Right lobe of liver (tissue), 6 donors: ENCODE results near the gene TCF4. TPM values are rescaled to one million over a fixed set of nuclear protein-coding genes. Genes with fewer than 3 reads are reported as not detected.

Experiments used
- ATAC-seq, 4 donors: fragments of 200-7000 bp; cut with Tn5 transposase; one replicate each; pipeline ENCODE4 v1.9.1; 2020; ENCODE audit warnings: mild to moderate bottlenecking in 4 of 4, moderate library complexity in 4 of 4
- DNase-seq, 3 donors: peaks; one replicate each; pipeline ENCODE4 v3.0.0-alpha.2; 2020
- H3K27ac ChIP-seq, 3 donors: fragments of 200-600 bp; one replicate each; pipeline ENCODE4 v1.8.0; 2022
- H3K27me3 ChIP-seq, 2 donors: fragments of 200-600 bp; one replicate each; pipeline ENCODE4 v1.8.0; 2022
- H3K36me3 ChIP-seq, 4 donors: fragments of 200-600 bp; sonication (generic) in 1 of 4; one replicate each; pipeline versions ENCODE4 v1.5.1 to v1.8.0; 2017 to 2022; ENCODE audit warnings: control low read depth in 1 of 4
- H3K4me1 ChIP-seq, 4 donors: fragments of 200-600 bp; sonication (generic) in 1 of 4; one replicate each; pipeline versions ENCODE4 v1.5.1 to v1.8.0; 2017 to 2022; ENCODE audit warnings: control low read depth in 1 of 4
- H3K4me3 ChIP-seq, 3 donors: fragments of 200-600 bp; one replicate each; pipeline ENCODE4 v1.8.0; 2022
- H3K9me3 ChIP-seq, 4 donors: fragments of 200-600 bp; sonication (generic) in 1 of 4; one replicate each; pipeline versions ENCODE4 v1.5.1 to v1.8.0; 2017 to 2022; ENCODE audit warnings: control low read depth in 1 of 4
- CTCF ChIP-seq, 4 donors: fragments of 200-600 bp in 3 of 4; fragments of 450-650 bp in 1 of 4; IDR thresholded peaks; one replicate each; pipeline versions ENCODE4 v1.5.1 to v1.8.0; 2016 to 2022; ENCODE audit warnings: antibody characterized with exemption in 4 of 4, mild to moderate bottlenecking in 2 of 4
- POLR2A ChIP-seq: fragments of 450-650 bp; IDR thresholded peaks from one replicate; pipeline ENCODE4 v1.6.1; 2017; ENCODE audit warnings: antibody characterized with exemption, mild to moderate bottlenecking
- WGBS: methylation state at CpG from one replicate; pipeline ENCODE4 v1.1.6; 2018; ENCODE audit warnings: low coverage, low lambda C conversion rate; ENCODE audit not compliant: insufficient coverage; ENCODE audit errors: missing lambda C conversion rate; 5-methylcytosine and 5-hydroxymethylcytosine counted together
- intact Hi-C, 2 donors: fragments of 100-400 bp; cut with DNase I; formaldehyde crosslinking; loops; one replicate each; pipeline versions ENCODE4 v1.11.2 to v1.14.1; 2022
- total RNA-seq, 6 experiments: library from RNA; depleted of rRNA in 2 of 6; stranded (reverse); fragments of >200 nt in 2 of 6; fragmentation: NEBNext Ultra II Directional in 3 of 6; extraction: Animal tissue kit (Norgen Biotek cat#: 25700) in 3 of 6; gene quantifications; one replicate each; pipeline versions ENCODE4 v1.1.0 to v1.2.4, GENCODE V29; 2016 to 2023
- donor health status: DM: no; HTN: yes; CAD: no.
- donor health status: DM: no; HTN: no; CAD: no.
- donor health status: DM: no; HTN: no; CAD: no.
- donor health status: DM: no; HTN: yes; CAD: no.
- donor health status: DM: no; HTN: yes; CAD: no.

The TCF4 gene
- total RNA-seq, 6 experiments from 2014 or later = 8.1 to 19.5 (median 10.4) TPM

- H3K4me1 ChIP-seq = no peaks in the 10 kb centered on the region
- H3K36me3 ChIP-seq = no peaks in the 10 kb centered on the region
- H3K9me3 ChIP-seq = no peaks in the 10 kb centered on the region
- no peaks in the 10 kb centered on the region for H3K27me3 ChIP-seq
- WGBS = 70% methylated on average over 2 of the region's 2 CpGs
- peak in 2 of 4 donors; percentile 37 to 56 for ATAC-seq
- no peak overlapping the region for H3K4me3 ChIP-seq
- no peak for DNase-seq
- TF ChIP-seq POLR2A (no peak), CTCF (IDR thresholded peaks at IDR 0.05) (no peak)
- H3K27ac ChIP-seq = no peak overlapping the region
- intact Hi-C loops = no loop called here
These were observed 211.6 kb downstream of the TCF4 start for GRCh38 chr18:55376387-55376786.

GRCh38 chr18:55375930-55376329 lies 212.1 kb downstream of the TCF4 start:
- H3K9me3 ChIP-seq = no peaks in the 10 kb centered on the region
- TF ChIP-seq POLR2A (no peak), CTCF (IDR thresholded peaks at IDR 0.05) (no peak)
- no peaks in the 10 kb centered on the region for H3K36me3 ChIP-seq
- no peak overlapping the region for H3K4me3 ChIP-seq
- H3K27ac ChIP-seq = no peak overlapping the region
- DNase-seq = no peak
- H3K4me1 ChIP-seq = no peaks in the 10 kb centered on the region
- intact Hi-C loops = no loop called here
- H3K27me3 ChIP-seq = no peaks in the 10 kb centered on the region
- no peak for ATAC-seq
- WGBS = 86% methylated on average over 5 of the region's 5 CpGs

DNA sequence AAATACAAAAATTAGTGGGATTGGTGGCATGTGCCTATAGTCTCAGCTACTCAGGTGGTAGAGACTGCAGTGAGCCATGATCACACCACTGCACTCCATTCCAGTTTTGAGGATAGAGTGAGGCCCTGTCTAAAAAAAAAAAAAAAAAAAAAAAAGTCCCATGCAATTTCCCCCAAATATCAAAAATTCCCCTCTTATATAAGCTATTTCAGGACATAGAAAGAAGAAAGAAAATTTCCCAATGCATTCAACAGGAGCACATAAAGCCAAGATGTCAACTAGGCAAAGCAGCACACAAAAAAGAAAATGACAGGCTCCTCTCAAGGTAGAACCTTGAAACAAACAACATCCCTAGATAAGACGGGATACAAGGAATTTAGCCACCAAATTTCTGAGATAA lies 213.3 kb downstream of the TCF4 start:
- ATAC-seq (no peak), DNase-seq (no peak)
- H3K4me3 ChIP-seq = no peak overlapping the region
- no peak overlapping the region for H3K27ac ChIP-seq
- H3K36me3 ChIP-seq = no peaks in the 10 kb centered on the region
- intact Hi-C loops = no loop called here
- no peaks in the 10 kb centered on the region for H3K27me3 ChIP-seq
- TF ChIP-seq POLR2A (no peak), CTCF (IDR thresholded peaks at IDR 0.05) (no peak)
- H3K9me3 ChIP-seq = no peaks in the 10 kb centered on the region
- H3K4me1 ChIP-seq = no peaks in the 10 kb centered on the region
- WGBS = 79% methylated on average over 1 of the region's 1 CpG

DNA sequence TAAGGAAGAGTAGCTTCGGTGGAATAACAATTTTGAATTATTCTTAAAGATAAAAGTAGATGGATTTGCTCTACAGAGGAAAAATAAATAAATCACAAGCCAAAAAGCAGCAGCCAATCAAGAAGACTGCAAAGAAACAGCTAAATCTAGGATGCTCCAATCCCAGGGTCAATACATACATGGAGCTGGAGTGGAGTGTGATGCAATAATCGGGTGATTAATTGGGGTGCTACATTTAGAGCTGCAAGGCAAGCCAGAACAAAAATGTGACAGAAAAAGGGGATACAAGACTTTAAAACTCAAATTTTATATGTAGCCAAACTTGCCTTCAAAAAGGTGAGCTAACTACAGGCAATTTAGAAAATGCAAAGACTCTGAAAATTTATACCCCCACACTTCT lies 215.8 kb downstream of the TCF4 start:
- Histone ChIP-seq H3K9me3 (no peaks in the 10 kb centered on the region), H3K4me3 (no peak overlapping the region), H3K27ac (no peak overlapping the region), H3K27me3 (no peaks in the 10 kb centered on the region), H3K36me3 (no peaks in the 10 kb centered on the region), H3K4me1 (no peaks in the 10 kb centered on the region)
- intact Hi-C loops = no loop called here
- WGBS = 40% methylated on average over 2 of the region's 2 CpGs
- no peak for TF ChIP-seq POLR2A
- TF ChIP-seq CTCF (IDR thresholded peaks at IDR 0.05) = no peak
- DNase-seq = no peak
- no peak for ATAC-seq

- H3K27ac ChIP-seq = no peak overlapping the region
- intact Hi-C loops = no loop called here
- H3K27me3 ChIP-seq = no peaks in the 10 kb centered on the region
- H3K4me1 ChIP-seq = no peaks in the 10 kb centered on the region
- TF ChIP-seq CTCF (IDR thresholded peaks at IDR 0.05) (no peak), POLR2A (no peak)
- H3K9me3 ChIP-seq = no peaks in the 10 kb centered on the region
- no peak for DNase-seq
- H3K36me3 ChIP-seq = no peaks in the 10 kb centered on the region
- no peak for ATAC-seq
- H3K4me3 ChIP-seq = no peak overlapping the region
These were observed 217.1 kb downstream of the TCF4 start for GRCh38 chr18:55370936-55371335.
